HFFc6 (cell line): ENCODE measurements around the gene NCK1. TPM values are rescaled to one million over a fixed set of nuclear protein-coding genes. Genes with fewer than 3 reads are reported as not detected.
A peak's percentile ranks its signal among the peaks of the same experiment; 100 is the strongest.
"Not testable (repeated sequence)": the region's sequence is repeated elsewhere in the genome, so short reads cannot be mapped to it uniquely, and the experiment has no call there.

Source experiments
- DNase-seq: peaks from one replicate; pipeline ENCODE4 v3.0.0-alpha.2; 2018
- H3K27ac Mint-ChIP-seq: 2 replicates; pipeline ENCODE4 v1.8.0; 2020; ENCODE audit warnings: mild to moderate bottlenecking, mixed read lengths
- H3K27me3 Mint-ChIP-seq: 2 replicates; pipeline ENCODE4 v1.8.0; 2021; ENCODE audit warnings: mild to moderate bottlenecking, moderate library complexity, mixed read lengths; ENCODE audit not compliant: insufficient read depth
- H3K36me3 Mint-ChIP-seq: 2 replicates; pipeline ENCODE4 v1.8.0; 2021; ENCODE audit warnings: low read depth, mixed read lengths
- H3K4me1 Mint-ChIP-seq: 2 replicates; pipeline ENCODE4 v1.8.0; 2020; ENCODE audit warnings: low read depth, mixed read lengths
- H3K4me3 Mint-ChIP-seq: 2 replicates; pipeline ENCODE4 v1.8.0; 2020; ENCODE audit warnings: mild to moderate bottlenecking, moderate library complexity, mixed read lengths
- H3K9me3 Mint-ChIP-seq: 2 replicates; pipeline ENCODE4 v1.8.0; 2020; ENCODE audit warnings: mild to moderate bottlenecking, mixed read lengths
- CTCF ChIP-seq: fragments of 200-600 bp; sonication (generic); IDR thresholded peaks from 2 replicates; pipeline ENCODE4 v1.5.0; 2021; ENCODE audit warnings: antibody characterized with exemption, mild to moderate bottlenecking
- total RNA-seq, 6 experiments: library from RNA; stranded (reverse); fragmentation: NEBNext Ultra II Directional; extraction: Animal tissue kit (Norgen Biotek cat#: 25700); gene quantifications; 2 replicates in 1 of 6; 3 replicates in 5 of 6; pipeline ENCODE4 v1.2.3, GENCODE V29; 2021

NCK1 gene
- total RNA-seq, 6 experiments from 2014 or later: 37.3 to 48.3 (median 40.8) TPM

- Mint-ChIP-seq H3K9me3 (no peaks in the 10 kb centered on the region), H3K36me3 (peaks cover 9% of the 10 kb centered on the region; the same call in 1 of the 2 replicates), H3K4me3 (no peak within 1 kb of the TSS), H3K4me1 (peaks cover 90% of the 10 kb centered on the region), H3K27me3 (no peaks in the 10 kb centered on the region; the same call in 1 of the 2 replicates), H3K27ac (peak within 1 kb of the TSS; percentile 77)
- TF ChIP-seq CTCF: no peak
- DNase-seq: peak; percentile 16
These were observed 95.8 kb downstream of the NCK1 start, which contains the start of gene IL20RB for GRCh38 chr3:136957751-136958288. Gene IL20RB (plus strand): TSS chr3:136957983. CDS start chr3:136958114, 131 bp downstream.

- no peak for TF ChIP-seq CTCF
- DNase-seq: no peak
- peaks cover 9% of the 10 kb centered on the region; the same call in 1 of the 2 replicates for H3K36me3 Mint-ChIP-seq
- no peak overlapping the region for H3K4me3 Mint-ChIP-seq
- H3K27me3 Mint-ChIP-seq: no peaks in the 10 kb centered on the region; the same call in 1 of the 2 replicates
- H3K4me1 Mint-ChIP-seq: peaks cover 79% of the 10 kb centered on the region
- H3K27ac Mint-ChIP-seq: no peak overlapping the region; the same call in 1 of the 2 replicates
- H3K9me3 Mint-ChIP-seq: no peaks in the 10 kb centered on the region
These were observed 96.9 kb downstream of the NCK1 start for GRCh38 chr3:136958939-136959338.

- Mint-ChIP-seq H3K27me3 (no peaks in the 10 kb centered on the region; the same call in 1 of the 2 replicates), H3K36me3 (peaks cover 9% of the 10 kb centered on the region; the same call in 1 of the 2 replicates), H3K4me1 (peaks cover 72% of the 10 kb centered on the region), H3K4me3 (no peak overlapping the region), H3K9me3 (no peaks in the 10 kb centered on the region), H3K27ac (peak overlapping the region; percentile 7; the same call in 1 of the 2 replicates)
- TF ChIP-seq CTCF: no peak
- no peak for DNase-seq
These were observed 97.6 kb downstream of the NCK1 start for GRCh38 chr3:136959599-136959998.

- peak; percentile 81 for DNase-seq
- no peaks in the 10 kb centered on the region for H3K9me3 Mint-ChIP-seq
- H3K4me3 Mint-ChIP-seq: peak overlapping the region; percentile 61
- H3K27ac Mint-ChIP-seq: peak overlapping the region; percentile 77
- H3K4me1 Mint-ChIP-seq: peaks cover 57% of the 10 kb centered on the region
- TF ChIP-seq CTCF: no peak
- peaks cover 9% of the 10 kb centered on the region; the same call in 1 of the 2 replicates for H3K36me3 Mint-ChIP-seq
- no peaks in the 10 kb centered on the region; the same call in 1 of the 2 replicates for H3K27me3 Mint-ChIP-seq
These were observed 99.1 kb downstream of the NCK1 start for GRCh38 chr3:136960838-136961836.

- Mint-ChIP-seq H3K36me3 (peaks cover 9% of the 10 kb centered on the region; the same call in 1 of the 2 replicates), H3K4me1 (peaks cover 39% of the 10 kb centered on the region), H3K4me3 (no peak overlapping the region), H3K9me3 (no peaks in the 10 kb centered on the region), H3K27ac (no peak overlapping the region), H3K27me3 (no peaks in the 10 kb centered on the region)
- TF ChIP-seq CTCF: no peak
- no peak for DNase-seq
These were observed 100.9 kb downstream of the NCK1 start for GRCh38 chr3:136962927-136963326.

GRCh38 chr3:136969539-136969938 lies 107.5 kb downstream of the NCK1 start:
- H3K4me1 Mint-ChIP-seq, H3K4me3 Mint-ChIP-seq, H3K27me3 Mint-ChIP-seq, DNase-seq, H3K27ac Mint-ChIP-seq, H3K9me3 Mint-ChIP-seq: not testable (repeated sequence)
- H3K36me3 Mint-ChIP-seq: peaks cover 11% of the 10 kb centered on the region
